GM21786 (cell line): ENCODE measurements around the gene ARL6IP4.

Experiments
- ATAC-seq: cut with Tn5 transposase; IDR thresholded peaks from one replicate; pipeline ENCODE4 v1.9.1; 2021; ENCODE audit not compliant: unreplicated experiment

Gene ARL6IP4

DNA sequence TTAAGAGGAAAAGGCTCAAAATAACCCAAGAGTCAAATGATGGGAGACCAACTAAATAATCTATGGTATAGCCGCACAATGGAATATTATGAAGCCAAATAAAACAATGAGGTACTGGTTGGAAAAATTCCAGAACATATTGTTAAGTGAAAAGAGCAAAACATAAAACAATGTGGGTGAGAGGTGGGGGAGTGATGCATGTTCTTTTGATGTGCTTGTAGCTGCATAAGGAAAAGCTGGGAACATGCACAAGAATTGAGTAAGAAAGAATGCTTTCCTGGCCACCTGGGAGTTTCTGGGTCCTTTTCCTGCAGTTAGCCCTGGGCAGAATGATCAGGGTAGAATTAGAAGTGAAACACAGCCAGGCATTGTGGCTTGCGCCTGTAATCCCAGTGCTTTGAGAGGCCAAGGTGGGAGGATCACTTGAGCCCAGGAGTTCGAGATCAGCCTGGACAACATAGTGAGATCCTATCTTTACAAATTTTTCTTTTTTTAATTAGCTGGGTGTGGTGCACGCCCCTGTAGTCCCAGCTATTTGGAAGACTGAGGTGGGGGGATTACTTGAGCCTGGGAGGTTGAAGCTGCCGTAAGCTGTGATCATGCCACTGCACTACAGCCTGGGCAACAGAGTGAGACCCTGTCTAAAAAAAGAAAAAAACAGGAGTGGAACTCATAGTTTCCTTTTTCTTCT, 22.1 kb upstream of the ARL6IP4 start:
- no peak for ATAC-seq

DNA sequence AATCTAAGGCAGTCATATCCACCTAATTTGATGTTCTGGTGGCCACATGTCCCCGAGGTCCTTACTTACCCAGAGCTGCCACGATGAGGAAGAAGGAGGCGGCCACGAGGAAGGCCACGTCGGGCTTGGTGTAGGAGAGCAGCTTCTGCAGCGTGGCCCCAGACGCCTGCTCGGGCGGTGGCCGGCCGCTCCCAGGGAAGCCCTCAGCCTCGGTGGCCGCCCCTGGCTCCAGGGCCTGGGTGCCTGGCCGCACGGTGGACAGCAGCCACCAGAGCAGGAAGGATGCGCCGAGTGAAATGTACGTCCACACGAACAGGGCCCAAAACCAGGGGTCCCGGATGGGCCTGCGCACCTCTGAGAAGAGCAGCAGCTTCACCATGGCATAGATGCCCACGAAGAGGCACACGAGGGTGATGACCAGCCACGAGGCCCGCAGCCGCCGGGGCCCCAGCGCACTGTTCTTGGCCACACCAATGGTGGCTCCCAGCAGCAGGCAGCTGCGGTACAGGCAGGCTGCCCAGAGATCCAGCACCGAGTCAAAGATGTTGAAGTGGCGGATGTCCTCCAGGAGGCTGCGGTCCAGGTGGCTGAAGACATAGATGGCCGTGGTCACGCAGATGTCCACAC, 20.8 kb upstream of the ARL6IP4 start:
- ATAC-seq: no peak

DNA sequence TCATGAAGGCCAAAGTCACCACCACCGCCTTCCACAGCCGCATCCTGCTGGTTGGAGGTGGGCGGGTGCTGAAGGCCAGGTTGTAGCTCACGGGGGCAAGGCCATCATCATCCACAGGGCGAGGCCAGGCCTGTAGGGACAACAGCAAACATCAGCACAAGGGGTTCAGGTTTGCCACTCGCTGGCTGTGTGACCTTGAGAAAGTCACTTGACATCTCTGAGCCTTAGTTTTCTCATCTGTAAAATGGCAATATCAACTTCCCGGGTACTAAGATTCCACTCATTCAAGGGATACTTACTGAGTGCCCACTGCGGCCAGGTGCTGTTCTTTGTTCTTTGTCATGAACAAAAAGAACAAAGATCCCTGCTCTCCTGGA, 20.3 kb upstream of the ARL6IP4 start:
- no peak for ATAC-seq

DNA sequence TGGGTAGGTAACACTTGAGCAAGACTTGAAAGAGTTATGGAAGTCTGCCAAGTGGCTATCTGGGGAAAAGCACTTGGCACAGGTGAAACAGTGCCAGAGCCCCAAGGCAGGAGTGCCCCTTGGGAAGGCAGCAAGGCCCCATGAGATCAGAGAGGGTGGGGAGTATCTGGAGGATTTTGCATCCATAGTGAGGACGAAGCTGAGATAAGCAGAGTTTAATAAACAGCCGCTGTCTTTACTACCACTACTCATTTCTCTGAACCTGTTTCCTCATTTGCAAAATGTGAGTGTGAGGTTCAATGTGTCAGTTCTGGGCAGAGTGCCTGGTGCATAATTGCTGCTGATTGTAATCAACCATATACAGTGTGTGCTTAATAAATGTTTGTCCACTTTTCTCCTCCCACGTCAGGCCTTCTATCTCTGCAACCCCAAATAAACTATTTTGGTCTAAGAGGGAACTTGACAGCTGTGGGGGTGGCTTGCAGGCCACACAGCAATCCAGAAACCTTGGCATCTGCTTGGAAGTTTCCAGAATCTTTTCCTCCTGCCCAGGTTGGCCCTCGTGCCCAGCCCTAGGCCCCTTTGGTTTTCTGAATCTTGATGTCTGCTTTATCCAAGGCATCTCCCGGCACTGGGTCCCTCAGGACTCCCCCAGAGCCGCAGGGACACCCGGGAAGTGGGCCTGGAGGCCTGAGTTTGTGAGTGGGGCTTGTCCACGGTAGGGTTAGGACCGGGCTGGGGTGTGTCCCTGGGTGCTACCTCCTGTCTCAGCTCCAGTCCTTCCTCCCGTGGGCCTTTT, 18.8 kb upstream of the ARL6IP4 start:
- ATAC-seq: no peak

DNA sequence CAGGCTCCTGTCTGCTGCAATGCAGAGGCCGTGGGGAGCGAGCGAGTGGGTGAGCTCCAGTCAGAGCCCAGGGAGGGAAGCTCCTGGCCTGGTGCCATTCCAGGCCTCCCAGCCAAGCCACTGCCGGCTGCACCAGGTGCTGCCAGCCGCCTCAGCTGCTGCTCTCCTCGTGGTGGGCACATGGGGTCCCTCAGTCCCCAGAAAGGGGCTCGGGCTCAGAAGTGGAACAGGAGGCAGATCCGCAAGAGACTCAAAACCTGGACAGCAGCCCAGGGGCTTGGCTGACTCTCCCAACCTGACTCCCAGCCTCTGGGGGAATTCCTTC, 16.6 kb upstream of the ARL6IP4 start:
- no peak for ATAC-seq

DNA sequence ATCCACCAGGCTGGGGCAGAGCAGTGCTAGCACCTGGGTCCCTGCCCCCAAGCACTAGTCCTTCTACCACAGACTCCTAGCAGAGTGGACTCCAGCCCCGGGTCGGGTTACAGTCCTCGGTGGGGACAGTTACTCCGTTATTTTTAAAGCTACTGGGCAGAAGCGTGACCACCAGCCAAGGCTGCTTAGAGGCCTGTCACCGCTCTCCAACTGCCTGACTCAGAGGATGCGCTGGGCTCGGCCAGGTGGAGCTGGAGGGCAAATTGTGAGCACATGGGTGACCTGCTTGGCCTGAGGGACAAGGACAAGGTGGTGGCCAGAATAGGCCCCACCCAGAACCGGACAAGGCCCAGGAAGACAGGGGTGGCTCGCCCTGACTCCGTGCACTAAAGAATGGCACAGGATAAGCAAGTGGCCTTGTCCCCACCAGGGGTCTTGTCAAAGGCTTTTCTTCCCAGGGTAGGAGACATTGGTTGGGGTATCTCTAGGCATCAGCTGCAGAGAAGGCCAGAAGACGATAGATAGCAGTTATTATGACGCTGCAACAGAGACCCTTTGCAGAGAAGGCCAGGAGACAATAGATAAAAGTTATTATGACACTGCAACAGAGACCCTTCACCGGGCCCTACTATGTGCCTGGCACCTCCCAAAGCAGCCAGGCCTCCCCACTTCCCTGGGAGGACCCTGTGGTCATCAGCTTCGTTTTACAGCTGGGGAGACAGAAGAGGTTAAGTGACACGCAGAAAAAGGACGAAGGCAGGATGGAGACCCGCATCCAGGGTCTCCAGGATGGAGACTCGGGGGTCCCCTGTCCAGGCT, 15.8 kb upstream of the ARL6IP4 start:
- no peak for ATAC-seq

DNA sequence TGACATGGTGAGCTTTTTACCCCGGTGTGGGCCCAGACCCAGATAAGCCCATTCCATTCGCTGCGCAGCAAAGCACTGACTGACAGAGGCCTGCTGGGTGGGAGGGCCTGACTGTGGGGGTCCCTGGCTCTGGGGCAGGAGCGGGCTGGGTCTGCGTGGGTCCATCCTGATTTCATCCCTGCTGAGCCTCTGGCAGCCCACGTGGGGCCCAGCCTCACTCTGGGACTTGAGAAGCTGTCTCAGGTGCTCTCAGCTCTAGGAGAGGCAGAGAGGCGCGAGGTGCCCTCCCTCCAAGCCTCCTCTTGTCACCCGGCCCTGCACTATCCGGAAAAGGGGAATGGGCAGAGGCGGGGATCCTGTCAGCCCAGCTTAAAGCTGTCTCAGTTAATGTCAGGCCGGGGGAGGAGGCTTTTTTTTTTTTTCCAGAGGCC, 15.1 kb upstream of the ARL6IP4 start:
- no peak for ATAC-seq

DNA sequence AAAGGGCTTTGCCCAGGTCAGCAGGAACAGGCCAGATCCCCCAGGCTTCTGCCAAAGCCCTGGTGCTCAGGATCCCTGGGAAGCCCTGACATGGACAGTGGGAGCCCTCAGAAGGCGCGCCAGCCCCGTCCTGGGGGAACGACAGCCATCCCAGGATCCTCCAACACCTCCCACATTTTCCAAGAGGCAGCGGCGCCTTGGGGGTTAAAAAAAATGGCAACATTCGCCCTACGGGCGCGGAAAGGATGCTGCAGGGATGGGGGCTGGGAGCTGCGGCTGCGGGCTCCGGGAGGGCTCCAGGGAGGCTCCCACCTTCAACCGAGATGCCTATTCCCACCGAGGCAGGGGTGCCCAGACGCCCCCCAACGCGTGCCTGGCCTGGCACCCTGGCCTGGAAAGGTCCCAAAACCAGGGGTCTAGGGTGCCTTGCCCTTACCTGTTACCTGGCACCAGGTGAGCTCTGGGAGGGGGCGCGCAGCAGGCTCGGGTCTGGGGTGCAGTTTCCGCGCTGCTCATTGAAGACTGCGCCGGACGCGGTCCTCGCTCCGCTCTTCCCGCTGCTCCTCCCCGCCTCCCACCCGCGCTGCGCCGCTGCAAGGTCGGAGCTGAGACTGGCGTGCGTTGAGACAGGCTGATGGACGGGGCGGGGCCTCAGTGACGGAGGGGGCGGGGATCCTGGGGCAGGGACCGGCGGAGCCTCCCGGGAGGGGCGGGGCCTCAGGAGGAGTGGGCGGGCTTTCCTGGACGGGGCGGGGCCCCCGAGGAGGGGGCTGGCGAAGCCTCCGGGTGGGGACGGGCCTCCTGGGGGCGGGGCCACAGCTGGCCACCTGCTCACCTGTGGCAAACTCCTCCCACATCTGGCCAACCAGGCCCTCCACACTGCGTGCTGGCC, 14.4 kb upstream of the ARL6IP4 start, which contains the start of gene ABCB9:
Gene ABCB9 (minus strand): TSS at position 613 of the 892 bp plus-strand sequence. CDS start 6,228 bp downstream, outside the sequence.
- ATAC-seq: peak; percentile 71

DNA sequence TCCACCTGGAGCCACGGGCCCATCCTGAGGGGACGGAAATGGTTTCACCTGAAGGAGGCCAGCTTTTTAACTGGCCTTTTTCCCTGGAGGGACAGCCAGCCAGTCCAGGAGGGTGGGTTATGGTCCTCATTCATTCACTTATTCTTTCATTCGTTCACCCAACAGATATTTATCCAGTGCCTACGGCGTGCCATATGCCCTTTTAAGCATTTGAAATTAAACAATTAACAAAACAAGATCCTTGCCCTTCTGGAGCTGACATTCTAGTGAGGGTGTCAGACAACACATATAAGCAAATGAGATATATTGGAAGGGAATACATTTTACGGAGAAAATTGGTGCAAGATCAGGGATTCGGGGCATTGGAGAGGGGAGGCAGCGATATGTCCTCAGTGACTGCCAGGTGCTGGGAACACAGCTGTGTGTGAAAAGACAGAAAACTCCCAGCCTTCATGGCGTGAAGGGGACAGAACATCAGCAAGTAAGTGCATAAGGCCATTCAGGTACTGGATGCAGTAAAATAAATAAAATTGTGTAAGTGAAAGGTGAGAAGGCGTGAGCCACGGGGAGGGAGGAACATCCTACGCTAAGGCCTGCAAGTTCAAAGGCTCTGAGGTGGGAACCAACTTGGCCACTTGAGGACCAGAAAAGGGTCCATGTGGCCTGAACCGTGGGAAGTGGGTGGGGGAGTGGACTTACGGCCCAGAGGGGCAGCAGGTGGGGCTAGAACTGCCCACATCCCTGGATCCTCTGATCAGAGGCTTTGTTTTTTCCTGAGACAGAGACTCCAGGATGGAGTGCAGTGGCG, 13.5 kb upstream of the ARL6IP4 start:
- no peak for ATAC-seq

DNA sequence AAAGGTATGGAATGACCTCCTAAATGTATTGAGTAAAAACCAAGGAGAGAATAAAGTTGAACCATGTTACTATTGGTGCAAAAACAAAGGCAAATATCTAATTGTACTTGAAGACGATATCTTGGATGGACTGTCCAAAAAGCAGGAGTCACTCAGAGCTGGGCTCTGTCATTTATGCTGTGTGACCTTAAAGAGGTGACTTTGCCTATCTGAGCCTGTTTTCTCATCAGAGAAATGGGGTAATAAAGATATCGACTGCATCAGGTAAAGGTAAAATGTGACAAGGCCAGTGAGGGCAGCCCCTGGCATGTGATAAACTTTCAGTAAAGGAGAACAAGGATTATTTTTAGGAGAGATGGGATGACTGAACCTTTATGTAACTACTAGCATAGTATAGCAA, 12.4 kb upstream of the ARL6IP4 start:
- ATAC-seq: no peak

DNA sequence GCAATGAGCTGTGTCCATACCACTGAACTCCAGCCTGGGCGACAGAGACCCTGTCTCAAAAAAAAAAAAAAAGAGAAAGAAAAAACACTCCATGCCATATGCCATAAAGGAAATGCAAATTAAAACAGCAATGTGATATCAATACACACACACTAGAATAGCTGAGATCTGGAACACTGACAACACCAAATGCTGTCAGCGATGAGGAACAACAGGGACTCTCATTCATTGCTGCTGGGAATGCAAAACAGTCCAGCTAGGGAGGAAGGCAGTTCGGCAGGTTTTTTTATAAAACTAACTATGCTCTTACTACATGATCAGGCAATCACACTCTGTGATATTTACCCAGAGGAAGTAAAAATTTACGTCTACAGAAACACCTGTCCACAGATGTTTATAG, 10.8 kb upstream of the ARL6IP4 start:
- ATAC-seq: no peak

DNA sequence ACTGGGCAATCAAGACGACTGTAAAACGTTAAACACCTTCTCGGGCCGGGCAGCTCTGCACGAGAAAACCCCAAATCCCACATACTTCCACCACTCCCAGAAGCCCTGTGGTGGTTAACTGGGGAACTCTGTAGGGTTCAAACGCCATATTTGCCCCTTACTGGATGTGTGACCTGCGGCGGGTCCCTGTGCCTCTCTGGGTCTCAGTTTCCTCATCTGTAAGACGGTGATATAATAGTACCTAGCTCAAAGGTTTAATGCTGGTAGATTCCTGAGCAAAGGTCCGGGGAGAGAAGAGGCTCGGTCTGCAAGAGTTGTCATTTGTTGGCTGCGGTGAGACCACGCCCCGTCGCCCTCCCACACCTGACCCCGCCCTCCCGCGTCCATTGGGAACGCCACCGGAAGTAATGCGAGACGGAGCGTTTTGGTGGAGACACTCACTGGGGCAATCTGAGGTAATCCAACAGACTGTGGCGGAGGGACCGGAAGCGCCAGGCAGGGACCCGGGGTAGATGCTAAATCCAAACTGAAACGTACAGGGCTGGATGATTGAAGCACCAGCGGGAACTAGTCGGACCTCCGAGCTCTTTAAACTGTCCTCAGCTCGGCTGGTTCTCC, 6.1 kb upstream of the ARL6IP4 start:
- ATAC-seq: peak; percentile 82

DNA sequence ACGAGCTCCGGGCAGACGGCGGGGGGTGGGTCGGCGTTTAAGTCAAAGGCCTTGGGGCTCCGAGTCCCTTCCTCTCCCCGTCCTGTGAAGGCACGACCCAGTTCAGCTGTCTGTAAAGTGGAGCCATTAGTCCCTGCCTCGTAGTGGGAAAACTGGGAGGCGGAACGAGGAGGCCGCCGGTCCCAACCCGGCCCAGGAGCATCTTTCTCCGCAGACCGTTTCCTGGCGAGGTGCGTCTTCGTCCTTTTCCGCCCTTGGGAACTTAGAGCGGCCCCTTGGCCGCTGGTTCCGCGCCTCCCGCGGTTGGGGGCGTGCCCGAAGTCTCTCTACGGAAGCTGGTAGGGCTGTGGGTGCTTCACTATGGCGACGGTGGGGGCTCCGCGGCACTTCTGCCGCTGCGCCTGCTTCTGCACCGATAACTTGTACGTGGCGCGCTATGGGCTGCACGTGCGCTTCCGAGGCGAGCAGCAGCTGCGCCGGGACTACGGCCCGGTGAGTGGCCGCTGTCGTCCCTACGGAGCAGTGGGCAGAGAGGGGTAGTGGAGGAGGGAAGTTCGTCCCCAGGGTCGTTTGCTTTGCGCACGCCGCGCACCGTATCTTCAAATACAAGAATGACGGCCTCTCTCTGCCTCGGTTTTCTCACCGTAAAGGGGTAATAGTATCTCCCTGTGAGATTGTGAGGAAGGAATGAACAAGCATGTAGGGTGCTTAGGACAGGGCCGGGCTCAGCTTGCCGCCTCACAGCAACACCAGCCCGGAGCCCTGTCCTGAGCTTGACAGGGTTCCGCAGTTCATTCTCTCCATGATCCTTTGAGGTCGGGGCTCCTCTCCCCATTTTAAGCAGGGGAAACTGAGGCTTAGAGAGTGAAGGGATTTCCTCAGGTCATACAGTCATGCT, 5.3 kb upstream of the ARL6IP4 start, which contains the start of gene OGFOD2:
Gene OGFOD2 (plus strand): TSS at position 353 of the 898 bp plus-strand sequence. CDS start 8 bp downstream, at position 361.
- ATAC-seq: peak; percentile 75

DNA sequence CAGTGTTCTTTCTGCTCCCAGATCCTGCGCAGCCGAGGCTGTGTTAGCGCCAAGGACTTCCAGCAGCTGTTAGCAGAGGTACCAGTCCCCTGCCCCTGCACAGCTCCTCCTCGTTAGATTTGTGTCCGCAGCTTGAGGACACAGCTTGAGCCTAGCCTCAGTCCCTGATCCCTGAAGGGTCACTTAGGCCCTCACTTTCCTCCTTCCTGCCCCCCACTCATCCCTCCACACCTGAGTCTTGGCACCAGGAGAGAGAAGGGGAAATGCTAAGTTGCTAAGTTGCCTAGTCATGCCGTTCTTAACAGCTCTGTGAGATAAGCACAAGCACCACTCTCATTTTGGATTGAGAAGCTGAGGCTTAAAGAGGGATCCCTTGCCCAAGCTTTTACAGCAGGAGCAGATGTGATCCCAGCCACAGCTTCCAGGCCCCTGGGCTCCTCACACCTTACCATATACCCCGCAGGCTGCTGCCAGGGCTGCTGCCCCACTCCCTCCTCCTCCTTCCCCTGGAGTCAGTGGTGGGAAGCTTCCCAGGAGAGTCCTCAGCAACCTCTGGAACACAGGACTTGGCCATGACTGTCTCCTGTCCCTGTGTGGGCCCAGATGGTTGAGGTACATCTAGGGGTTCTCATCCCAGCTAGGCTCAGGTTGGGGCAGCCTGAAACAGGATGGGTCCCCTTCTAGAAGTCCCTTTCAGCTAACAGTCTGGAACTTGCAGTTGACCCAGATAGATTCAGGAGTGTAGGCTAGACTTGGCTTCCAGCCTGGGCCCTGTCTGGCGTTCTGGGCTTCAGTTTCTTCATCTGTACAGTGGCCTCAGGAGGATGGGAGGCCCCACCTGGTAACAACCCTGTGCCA, 4.5 kb upstream of the ARL6IP4 start:
- no peak for ATAC-seq

DNA sequence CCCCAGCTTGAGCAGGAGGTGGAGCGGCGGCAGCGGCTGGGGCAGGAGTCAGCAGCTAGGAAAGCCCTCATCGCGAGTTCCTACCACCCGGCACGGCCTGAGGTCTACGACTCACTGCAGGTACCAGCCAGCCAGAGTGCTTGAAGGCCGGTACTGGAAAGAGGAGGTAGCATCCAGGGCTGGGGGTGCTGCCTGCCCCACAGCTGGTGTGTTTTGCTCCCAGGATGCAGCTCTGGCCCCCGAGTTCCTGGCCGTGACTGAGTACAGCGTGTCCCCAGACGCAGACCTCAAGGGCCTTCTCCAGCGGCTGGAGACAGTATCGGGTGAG, 3.9 kb upstream of the ARL6IP4 start:
- no peak for ATAC-seq

DNA sequence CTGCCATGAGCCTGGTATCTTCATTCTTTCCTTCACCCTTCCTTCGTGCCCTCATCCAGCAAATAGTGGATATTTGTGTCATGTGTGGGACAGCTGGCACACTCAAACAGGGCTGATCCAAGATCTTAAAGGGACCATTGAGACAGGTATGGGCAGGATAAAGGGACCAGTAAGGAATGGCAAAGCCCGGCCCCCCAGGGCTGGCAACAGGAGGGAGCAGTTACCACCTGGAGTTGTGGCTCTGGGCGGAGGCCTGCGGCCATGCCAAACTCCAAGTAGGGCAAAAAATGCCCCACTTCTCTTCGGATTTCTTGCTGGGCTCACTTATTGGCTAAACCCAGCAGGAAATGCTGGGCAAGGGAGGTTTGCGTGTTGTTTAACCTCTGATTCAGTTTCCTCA, 3.3 kb upstream of the ARL6IP4 start:
- no peak for ATAC-seq
